ENCODE results near the gene DDX41. TPM values are rescaled to one million over a fixed set of nuclear protein-coding genes. Genes with fewer than 3 reads are reported as not detected.
"Not testable (repeated sequence)": the region's sequence is repeated elsewhere in the genome, so short reads cannot be mapped to it uniquely, and the experiment has no call there.

DDX41 gene
- total RNA-seq, 1 donor from 2014 or later, result 157 TPM

DNA sequence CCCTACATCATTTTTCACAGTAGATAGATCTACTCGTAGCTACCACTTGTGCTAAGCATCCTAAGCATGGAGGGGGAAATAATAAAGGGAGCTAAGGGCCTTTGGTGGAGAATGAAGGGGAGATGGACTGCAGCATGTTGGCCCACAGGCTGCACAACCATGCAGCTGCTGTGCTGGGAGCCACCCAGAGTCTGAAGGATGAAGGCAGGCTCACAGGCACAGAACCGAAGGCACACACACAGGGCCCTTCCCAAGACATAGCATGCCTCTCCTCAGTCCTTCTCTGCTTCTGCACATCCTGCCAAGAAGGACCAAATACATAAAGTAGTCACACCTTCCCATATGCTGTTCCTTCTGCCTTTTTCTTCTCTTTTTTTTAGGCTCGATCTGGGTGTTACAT is 31.0 kb upstream of the DDX41 start:
- intact Hi-C loops (cut with micrococcal nuclease), result no loop called here
- no peak for DNase-seq
- Mint-ChIP-seq H3K4me3 (no peak overlapping the region), H3K9me3 (no peaks in the 10 kb centered on the region), H3K4me1 (peaks cover 17% of the 10 kb centered on the region), H3K27ac (no peak overlapping the region), H3K27me3 (no peaks in the 10 kb centered on the region), H3K36me3 (ENCODE audit: low read depth) (peaks cover 18% of the 10 kb centered on the region)

DNA sequence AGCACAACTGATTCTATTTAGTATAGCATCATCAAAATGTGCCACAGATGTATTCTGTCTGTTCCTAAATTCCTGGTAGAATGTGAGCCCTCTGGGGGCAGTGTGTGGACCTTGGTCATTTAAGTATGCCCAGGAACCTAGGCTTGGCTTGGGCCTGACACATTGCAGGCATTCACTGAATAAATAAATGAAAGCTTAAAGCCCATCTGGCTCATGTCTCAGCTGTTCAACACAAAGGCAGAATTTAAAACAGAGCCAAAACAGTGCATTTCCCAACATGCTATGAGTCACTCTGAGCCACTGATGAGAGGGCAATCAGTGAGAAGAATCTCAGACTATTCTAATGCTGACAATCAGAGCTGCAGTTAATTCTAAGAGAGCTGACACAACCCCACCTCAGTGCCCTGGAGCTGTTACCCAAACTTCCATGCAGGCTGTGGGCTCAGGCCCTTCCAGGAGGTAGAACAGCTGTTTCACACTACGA is 29.5 kb upstream of the DDX41 start:
- no peak for DNase-seq
- Mint-ChIP-seq H3K36me3 (ENCODE audit: low read depth) (peaks cover 15% of the 10 kb centered on the region), H3K4me1 (peaks cover 11% of the 10 kb centered on the region), H3K27me3 (no peaks in the 10 kb centered on the region), H3K4me3 (no peak overlapping the region), H3K9me3 (no peaks in the 10 kb centered on the region), H3K27ac (no peak overlapping the region)
- intact Hi-C loops (cut with micrococcal nuclease), result no loop called here

DNA sequence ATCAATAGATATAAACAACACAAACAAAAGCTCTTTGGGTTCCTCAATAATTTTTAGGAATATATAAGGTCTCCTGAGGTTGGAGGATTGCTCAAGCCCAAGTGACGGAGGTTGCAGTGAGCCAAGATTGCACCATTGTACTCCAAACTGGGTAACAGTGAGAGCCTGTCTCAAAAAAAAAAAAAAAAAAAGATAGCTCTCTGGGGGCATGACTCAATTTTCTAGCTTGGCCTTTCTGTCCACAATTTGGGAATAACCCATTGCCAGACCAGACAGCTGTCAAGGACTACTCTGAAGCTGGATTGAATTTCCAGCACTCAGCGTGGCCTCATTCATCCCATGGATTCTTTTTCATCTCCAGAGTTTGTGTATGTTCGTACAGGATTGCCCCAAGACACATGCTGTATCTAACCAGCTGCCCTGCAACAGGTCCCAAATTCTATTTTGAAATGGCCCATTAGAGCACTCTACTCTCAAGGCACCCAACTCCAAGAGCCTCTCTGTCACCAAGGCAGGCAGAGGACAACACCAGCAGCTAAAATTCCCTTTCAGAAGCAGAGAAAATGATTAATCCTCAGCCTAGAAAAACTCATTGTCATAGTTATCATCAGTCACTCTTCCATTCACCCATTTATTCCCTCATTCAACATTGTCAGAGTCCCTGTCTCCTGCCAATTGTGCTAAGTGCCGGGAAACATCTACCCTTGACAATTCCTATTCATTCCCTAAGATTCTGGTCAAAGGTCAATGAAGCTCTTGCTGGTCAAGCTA is 28.9 kb upstream of the DDX41 start:
- no peak for DNase-seq
- Mint-ChIP-seq H3K27ac (no peak overlapping the region), H3K4me3 (no peak overlapping the region), H3K27me3 (no peaks in the 10 kb centered on the region), H3K9me3 (no peaks in the 10 kb centered on the region), H3K36me3 (ENCODE audit: low read depth) (peaks cover 14% of the 10 kb centered on the region), H3K4me1 (peaks cover 13% of the 10 kb centered on the region)
- intact Hi-C loops (cut with micrococcal nuclease), result no loop called here

DNA sequence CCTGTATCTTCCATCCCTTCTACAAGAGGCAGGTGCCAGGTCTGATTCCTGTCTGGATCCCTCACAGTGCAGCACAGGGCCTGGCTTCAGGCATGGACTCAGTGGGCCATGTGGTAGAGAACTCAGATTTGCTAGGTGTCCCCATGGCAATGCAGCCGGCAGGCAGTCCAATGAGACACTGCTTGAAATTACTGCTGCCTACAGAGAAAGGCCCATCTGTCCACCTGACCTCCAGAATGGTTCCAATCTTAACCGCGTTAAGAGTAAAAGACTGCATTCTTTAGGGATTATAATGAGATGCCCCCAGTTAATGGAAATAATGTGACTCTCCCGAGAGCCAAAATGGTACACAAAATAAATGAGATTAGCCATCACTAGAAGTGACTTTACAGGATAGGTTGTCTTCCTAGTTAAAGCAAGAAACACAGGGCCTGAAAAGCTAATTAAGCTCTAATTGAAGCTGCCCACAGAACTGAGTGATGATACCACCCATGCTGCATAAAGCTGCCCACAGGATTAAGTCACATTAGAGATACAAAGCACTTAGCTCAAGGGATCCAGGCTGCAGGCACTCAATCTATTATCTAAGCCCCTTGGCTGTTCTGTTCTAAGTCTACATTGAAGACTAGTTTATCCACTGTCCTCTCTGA is 26.2 kb upstream of the DDX41 start:
- Mint-ChIP-seq H3K9me3 (no peaks in the 10 kb centered on the region), H3K4me1 (peaks cover 10% of the 10 kb centered on the region), H3K36me3 (ENCODE audit: low read depth) (peaks cover 21% of the 10 kb centered on the region), H3K27me3 (no peaks in the 10 kb centered on the region), H3K27ac (no peak overlapping the region), H3K4me3 (no peak overlapping the region)
- DNase-seq, result no peak
- intact Hi-C loops (cut with micrococcal nuclease), result no loop called here

DNA sequence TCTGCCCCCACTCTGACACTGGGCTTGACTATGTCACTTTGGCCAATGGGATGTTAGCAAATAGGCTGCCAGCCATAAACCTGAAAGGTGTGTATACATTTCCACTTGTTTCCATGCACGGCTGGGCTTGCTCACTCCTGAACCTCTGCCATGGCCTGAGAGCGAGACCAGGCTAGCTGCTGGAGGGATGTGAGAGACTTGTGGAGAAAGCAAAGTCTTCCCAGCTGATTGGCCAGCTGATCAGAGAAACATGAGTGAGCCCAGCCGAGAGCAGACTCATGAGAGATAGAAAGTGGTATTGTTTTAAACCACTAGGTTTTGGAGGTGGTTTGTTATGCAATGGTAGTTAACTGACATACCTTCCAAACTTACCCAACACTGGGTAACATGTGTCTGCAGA is 23.7 kb upstream of the DDX41 start:
- no peak overlapping the region for H3K27ac Mint-ChIP-seq
- no peak overlapping the region for H3K4me3 Mint-ChIP-seq
- peaks cover 5% of the 10 kb centered on the region for H3K4me1 Mint-ChIP-seq
- no peak for DNase-seq
- no peaks in the 10 kb centered on the region for H3K27me3 Mint-ChIP-seq
- peaks cover 23% of the 10 kb centered on the region for H3K36me3 Mint-ChIP-seq (ENCODE audit: low read depth)
- intact Hi-C loops (cut with micrococcal nuclease), result no loop called here
- H3K9me3 Mint-ChIP-seq, result no peaks in the 10 kb centered on the region

DNA sequence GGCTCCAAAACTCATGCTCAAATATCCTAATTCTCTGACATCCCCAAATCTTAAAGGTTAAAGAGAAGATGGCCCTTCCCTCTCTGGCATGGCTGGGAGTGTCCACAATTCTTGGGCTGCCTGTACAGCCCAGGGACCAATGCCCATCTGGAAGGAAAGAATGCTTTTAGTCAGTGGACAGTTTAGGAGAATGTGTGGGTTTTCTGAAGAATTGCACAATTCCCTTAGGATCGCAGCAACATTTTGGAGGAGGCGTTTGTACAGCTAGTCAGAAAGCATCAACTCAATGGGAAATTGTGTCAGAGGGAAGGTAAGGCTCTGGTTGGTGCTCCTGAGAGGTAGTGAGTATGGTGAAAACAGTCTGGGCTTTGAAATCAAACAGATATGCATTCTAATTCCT is 22.6 kb upstream of the DDX41 start:
- H3K27ac Mint-ChIP-seq, result no peak overlapping the region

DNA sequence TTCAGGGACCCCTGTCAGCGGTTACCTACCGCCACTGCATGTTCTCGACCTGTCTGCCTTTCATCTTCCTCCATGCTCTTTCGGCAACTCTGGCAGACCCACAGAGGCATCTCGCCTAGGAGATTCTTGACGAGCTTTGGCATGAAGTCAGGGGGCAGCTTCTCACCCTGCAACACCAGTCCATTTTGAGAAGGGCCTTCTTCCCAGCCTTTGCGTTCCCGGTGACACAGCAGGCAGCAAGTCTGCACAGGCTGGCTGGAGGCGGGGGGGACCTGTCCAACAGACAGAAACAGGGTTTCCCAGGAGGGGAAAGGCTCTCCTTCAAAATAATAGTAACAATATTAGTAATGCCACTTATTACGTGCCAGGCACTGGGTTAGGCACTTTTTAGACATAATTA is 22.1 kb upstream of the DDX41 start:
- H3K4me3 Mint-ChIP-seq, result no peak overlapping the region
- no peaks in the 10 kb centered on the region for H3K9me3 Mint-ChIP-seq
- no peak overlapping the region for H3K27ac Mint-ChIP-seq
- H3K27me3 Mint-ChIP-seq, result no peaks in the 10 kb centered on the region
- H3K36me3 Mint-ChIP-seq (ENCODE audit: low read depth), result peaks cover 26% of the 10 kb centered on the region
- no peak for DNase-seq
- intact Hi-C loops (cut with micrococcal nuclease), result no loop called here
- peaks cover 5% of the 10 kb centered on the region for H3K4me1 Mint-ChIP-seq

More for the DNA sequence above, 22.6 kb upstream of the DDX41 start:
- Mint-ChIP-seq H3K4me3 (no peak overlapping the region), H3K9me3 (no peaks in the 10 kb centered on the region), H3K4me1 (peaks cover 5% of the 10 kb centered on the region), H3K36me3 (ENCODE audit: low read depth) (peaks cover 27% of the 10 kb centered on the region), H3K27me3 (no peaks in the 10 kb centered on the region)
- no peak for DNase-seq
- intact Hi-C loops (cut with micrococcal nuclease), result no loop called here

DNA sequence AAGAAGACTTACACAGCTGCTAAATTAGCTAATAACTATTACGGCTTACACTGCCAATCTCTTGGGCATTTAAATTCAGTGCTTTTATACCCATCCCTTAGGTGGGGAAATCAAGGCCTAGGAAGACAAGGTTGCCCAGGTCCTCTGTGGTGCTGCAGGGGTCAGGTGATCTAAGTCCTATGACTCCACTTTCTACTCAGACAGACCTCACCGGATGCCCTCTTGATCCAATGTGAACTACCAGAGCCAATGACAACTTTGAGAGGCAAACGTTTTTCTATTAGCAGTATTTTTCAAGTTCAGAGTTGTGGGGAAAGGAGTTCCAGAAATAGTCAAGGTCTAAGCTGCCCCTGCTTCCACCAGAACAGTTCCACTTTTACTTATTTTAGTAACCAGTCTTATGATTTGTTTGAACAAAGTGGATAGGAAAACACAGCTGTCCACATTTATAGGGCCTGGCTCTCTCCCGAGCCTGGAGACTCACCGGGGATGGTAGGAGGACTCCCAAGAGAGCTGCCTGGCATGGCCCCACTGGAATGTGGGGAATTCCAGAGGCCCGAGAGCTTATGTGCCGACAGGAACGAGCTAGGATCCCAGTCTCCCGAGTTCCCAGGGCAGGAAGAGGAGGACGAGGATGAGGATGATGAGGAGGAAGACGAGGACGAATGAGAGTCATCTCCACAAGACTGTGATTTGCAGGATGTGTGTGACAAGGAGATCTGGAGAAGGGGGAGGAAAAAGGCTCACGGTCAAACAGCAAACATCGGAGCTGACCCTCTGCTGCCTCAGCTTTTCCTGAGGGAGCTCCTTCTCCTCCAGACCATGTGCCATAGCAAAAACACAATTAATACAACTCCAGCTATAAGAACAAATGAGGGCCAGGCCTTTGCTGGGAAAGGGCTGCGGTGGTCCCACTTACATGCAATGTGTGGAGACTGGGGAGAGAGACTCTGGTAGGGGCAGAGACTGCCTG is 20.9 kb upstream of the DDX41 start:
- no peak for DNase-seq
- H3K4me1 Mint-ChIP-seq, result peaks cover 5% of the 10 kb centered on the region
- H3K27me3 Mint-ChIP-seq, result no peaks in the 10 kb centered on the region
- no peak overlapping the region for H3K4me3 Mint-ChIP-seq
- H3K9me3 Mint-ChIP-seq, result no peaks in the 10 kb centered on the region
- peak overlapping the region; percentile 39 for H3K27ac Mint-ChIP-seq
- intact Hi-C loops (cut with micrococcal nuclease), result no loop called here
- peaks cover 34% of the 10 kb centered on the region for H3K36me3 Mint-ChIP-seq (ENCODE audit: low read depth)

DNA sequence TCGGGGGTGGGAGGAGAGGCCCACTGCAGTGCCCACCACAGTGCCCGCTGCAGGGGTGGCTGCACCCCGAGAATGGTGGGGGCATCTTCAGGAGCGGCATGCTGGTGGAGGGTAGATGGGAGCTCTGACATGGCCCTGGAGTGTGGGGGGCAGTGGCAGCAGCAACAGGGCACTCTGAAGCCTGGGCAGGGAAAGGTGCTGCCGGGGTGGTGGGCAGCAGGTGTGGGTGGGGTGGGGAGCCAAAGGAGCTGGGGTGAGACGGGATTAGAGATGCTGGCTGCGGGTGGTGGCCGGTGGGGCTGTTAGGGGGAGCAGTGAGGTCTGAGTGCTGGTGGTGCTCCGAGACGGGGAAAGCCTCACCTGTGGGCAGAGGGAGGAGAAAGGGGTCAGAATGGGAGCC is 19.6 kb upstream of the DDX41 start:
- H3K36me3 Mint-ChIP-seq (ENCODE audit: low read depth), result peaks cover 37% of the 10 kb centered on the region
- no peak overlapping the region for H3K4me3 Mint-ChIP-seq
- DNase-seq, result no peak
- H3K27ac Mint-ChIP-seq, result no peak overlapping the region
- no peaks in the 10 kb centered on the region for H3K27me3 Mint-ChIP-seq
- intact Hi-C loops (cut with micrococcal nuclease), result no loop called here
- H3K9me3 Mint-ChIP-seq, result no peaks in the 10 kb centered on the region
- H3K4me1 Mint-ChIP-seq, result peaks cover 2% of the 10 kb centered on the region

DNA sequence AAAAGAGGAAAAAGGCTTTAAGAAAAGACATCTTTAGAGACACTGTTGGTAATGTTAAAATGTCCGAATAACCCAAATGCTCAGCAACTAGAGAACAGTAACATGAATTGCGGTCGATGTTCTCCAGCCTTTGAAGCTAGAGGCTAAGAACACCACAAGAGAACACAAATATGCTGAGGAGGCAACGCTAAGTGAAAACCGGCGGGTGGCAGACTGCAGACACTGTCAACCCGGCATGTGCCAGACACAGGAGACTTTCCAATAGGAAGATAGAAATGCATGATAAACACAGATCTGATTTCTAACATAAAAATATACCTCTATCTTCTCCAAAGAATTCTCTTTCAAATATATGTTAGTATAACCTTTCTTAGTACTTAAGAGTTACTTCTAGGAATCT is 18.4 kb upstream of the DDX41 start:
- Mint-ChIP-seq H3K27ac (no peak overlapping the region), H3K36me3 (ENCODE audit: low read depth) (peaks cover 39% of the 10 kb centered on the region), H3K4me3 (no peak overlapping the region), H3K27me3 (no peaks in the 10 kb centered on the region), H3K9me3 (no peaks in the 10 kb centered on the region), H3K4me1 (no peaks in the 10 kb centered on the region)
- intact Hi-C loops (cut with micrococcal nuclease), result no loop called here
- DNase-seq, result no peak

DNA sequence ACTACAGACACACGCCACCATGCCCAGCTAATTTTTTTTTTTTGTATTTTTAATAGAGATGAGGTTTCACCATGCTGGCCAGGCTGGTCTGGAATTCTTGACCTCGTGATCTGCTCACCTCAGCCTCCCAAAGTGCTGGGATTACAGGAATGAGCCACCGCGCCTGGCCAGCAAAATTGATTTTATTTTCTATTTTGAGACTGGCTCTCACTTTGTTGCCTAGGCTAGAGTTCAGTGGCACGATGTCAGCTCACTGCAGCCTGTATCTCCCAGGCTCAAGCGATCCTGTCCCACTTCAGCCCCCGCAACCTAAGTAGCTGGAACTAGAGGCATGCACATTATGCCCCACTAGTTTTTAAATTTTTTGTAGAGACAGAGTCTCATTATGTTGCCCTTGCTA is 17.7 kb upstream of the DDX41 start:
- H3K27me3 Mint-ChIP-seq; H3K27ac Mint-ChIP-seq; H3K4me3 Mint-ChIP-seq; H3K9me3 Mint-ChIP-seq; H3K4me1 Mint-ChIP-seq; DNase-seq; intact Hi-C loops (cut with micrococcal nuclease): not testable (repeated sequence)
- peaks cover 40% of the 10 kb centered on the region for H3K36me3 Mint-ChIP-seq (ENCODE audit: low read depth)

DNA sequence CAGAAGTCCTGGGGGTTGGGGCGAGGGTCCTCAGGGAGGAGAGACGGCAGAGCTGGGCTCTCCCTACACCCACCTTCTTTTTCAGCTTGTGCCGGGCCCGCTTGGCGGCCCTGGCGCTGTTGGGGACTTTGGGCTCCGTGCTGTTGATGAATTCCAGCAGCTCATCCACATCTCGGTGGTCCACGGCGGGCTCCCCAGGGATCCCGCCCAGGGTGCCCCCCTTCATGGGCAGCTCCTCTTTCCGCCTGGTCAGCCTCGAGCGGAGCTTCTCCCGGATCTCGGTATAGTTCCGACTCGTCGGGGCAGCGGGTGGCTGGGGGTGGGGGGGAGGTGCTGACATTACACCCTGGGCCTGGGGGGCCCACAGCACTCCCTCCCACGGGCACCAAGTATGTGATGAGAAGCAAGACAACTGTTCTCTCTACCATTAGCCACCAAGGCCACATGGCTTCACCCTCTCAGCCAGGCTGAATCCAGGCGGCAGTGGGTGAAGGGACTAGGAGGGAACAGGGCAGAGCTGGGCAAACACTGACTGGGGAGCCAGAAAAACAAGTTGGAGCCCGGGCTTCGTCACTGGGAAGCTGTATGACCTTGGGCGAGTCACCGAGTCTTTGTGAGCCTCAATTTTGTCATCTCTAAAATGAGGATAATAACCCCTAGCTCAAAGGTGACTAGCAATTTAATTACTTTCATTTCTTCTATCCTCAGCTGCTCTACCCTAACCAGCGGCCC is 14.6 kb upstream of the DDX41 start:
- Mint-ChIP-seq H3K36me3 (ENCODE audit: low read depth) (peaks cover 23% of the 10 kb centered on the region), H3K9me3 (no peaks in the 10 kb centered on the region)

DNA sequence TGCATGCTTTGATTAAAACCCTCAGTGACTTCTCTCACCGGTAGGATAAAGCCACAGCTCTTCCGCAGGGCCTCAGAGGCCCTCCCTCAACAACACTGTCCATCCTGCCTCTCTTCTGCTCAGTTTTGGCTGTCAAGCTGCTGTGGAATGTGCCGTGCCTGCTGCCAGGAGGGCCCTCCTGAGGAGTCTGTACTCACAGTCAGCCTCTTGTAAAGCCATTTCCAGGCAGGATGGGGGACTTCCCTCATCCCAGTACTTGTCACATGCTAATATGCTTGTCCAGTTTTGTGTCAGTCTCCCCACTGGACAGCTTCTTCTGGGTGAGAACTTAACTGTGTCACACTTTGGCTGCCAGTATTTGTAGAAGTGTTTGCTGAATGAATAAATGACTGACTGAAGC is 13.9 kb upstream of the DDX41 start:
- intact Hi-C loops (cut with micrococcal nuclease), result no loop called here
- peaks cover 23% of the 10 kb centered on the region for H3K36me3 Mint-ChIP-seq (ENCODE audit: low read depth)
- H3K4me1 Mint-ChIP-seq, result no peaks in the 10 kb centered on the region
- no peak overlapping the region for H3K27ac Mint-ChIP-seq
- H3K27me3 Mint-ChIP-seq, result no peaks in the 10 kb centered on the region
- no peak for DNase-seq
- no peak overlapping the region for H3K4me3 Mint-ChIP-seq
- no peaks in the 10 kb centered on the region for H3K9me3 Mint-ChIP-seq

More for the DNA sequence above, 14.6 kb upstream of the DDX41 start:
- intact Hi-C loops (cut with micrococcal nuclease), result no loop called here
- DNase-seq, result no peak
- Mint-ChIP-seq H3K4me1 (no peaks in the 10 kb centered on the region), H3K27ac (no peak overlapping the region), H3K4me3 (no peak overlapping the region), H3K27me3 (no peaks in the 10 kb centered on the region)
